H1 (cell line): Measurements from ENCODE around the gene WWC1.

Experiments
- EZH2 ChIP-seq: fragments of 200-600 bp; sonication (generic); IDR thresholded peaks from 2 replicates; pipeline ENCODE4 v1.7.1; 2012; ENCODE audit warnings: low read depth, mild to moderate bottlenecking, moderate library complexity, low read length, inconsistent platforms; ENCODE audit not compliant: severe bottlenecking
- ZNF274 ChIP-seq: IDR thresholded peaks from 2 replicates; pipeline ENCODE4 v1.7.0; 2012; ENCODE audit warnings: low read length, borderline replicate concordance; ENCODE audit errors: extremely low read depth
- TF ChIP-seq, protein P1 (sequence below), 3 experiments: IDR thresholded peaks; 1 replicate in 2 of 3; 2 replicates in 1 of 3; pipeline versions ENCODE4 v1.5.1 to v1.6.1; 2011; ENCODE audit warnings: low read length in 3 of 3, mild to moderate bottlenecking in 3 of 3, inconsistent platforms in 2 of 3, low read depth in 1 of 3, moderate library complexity in 1 of 3; ENCODE audit not compliant: insufficient read depth in 1 of 3; ENCODE audit errors: control extremely low read depth in 1 of 3

DNA sequence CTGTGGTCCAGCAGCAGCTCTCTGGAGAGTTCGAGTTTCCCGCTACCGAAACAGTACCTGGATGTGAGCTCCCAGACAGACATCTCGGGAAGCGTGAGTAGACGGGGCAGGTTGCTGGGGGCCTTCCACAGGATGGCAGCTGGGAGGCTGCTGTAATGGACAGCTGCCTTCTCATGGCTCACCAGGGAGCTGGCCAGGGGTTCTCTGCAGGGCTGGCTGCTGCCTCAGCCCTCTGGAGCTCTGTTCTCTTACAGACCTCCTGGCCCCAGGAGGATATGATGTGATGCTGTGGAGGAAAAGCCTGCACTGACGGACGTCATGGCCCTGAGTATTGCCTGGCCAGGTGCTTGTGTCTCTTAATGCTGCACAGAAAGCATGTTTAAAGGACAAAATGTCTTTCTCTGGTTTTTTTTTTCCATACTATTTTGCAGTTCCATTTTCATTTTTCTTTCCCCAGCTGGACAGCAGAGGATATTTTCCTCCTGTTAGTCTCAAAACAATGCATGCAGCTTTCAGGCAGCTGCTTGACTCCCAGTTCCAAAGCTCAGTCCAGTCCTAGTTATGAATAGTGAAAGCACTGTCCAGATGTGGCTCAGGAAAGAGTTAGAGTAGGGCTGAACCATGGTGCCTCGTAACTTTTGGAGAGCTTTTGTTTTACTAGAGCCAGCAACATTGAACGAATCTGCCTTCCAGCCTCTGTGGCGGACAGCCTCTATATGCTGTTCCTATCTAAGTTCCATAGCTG lies 117.3 kb downstream of the WWC1 start:
- TF ChIP-seq EZH2 (no peak), ZNF274 (no peak)
- TF ChIP-seq, protein P1, sequence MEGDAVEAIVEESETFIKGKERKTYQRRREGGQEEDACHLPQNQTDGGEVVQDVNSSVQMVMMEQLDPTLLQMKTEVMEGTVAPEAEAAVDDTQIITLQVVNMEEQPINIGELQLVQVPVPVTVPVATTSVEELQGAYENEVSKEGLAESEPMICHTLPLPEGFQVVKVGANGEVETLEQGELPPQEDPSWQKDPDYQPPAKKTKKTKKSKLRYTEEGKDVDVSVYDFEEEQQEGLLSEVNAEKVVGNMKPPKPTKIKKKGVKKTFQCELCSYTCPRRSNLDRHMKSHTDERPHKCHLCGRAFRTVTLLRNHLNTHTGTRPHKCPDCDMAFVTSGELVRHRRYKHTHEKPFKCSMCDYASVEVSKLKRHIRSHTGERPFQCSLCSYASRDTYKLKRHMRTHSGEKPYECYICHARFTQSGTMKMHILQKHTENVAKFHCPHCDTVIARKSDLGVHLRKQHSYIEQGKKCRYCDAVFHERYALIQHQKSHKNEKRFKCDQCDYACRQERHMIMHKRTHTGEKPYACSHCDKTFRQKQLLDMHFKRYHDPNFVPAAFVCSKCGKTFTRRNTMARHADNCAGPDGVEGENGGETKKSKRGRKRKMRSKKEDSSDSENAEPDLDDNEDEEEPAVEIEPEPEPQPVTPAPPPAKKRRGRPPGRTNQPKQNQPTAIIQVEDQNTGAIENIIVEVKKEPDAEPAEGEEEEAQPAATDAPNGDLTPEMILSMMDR (IDR thresholded peaks at IDR 0.05; ENCODE audit: control extremely low read depth in 1 of 3, insufficient read depth in 1 of 3, low read depth in 1 of 3, low read length in 3 of 3), result no peak
